ENCODE data around the gene RAB11FIP3. TPM values are rescaled to one million over a fixed set of nuclear protein-coding genes. Genes with fewer than 3 reads are reported as not detected.

The RAB11FIP3 gene
- polyA plus RNA-seq, 4 donors = 72.7 to 100 (median 91.3) TPM

GRCh38 chr16:526181-527014 lies 100.9 kb downstream of the RAB11FIP3 start:
- peak in 1 of 4 donors; percentile 44 for DNase-seq (ENCODE audit: low read depth in 4 of 4, low spot score in 3 of 4)

GRCh38 chr16:527015-527903 lies 101.8 kb downstream of the RAB11FIP3 start, which contains the start of gene CAPN15:
CAPN15 (plus strand) TSS chr16:527712; CDS start chr16:546839, 19,127 bp downstream.
- DNase-seq (ENCODE audit: low read depth in 4 of 4, low spot score in 3 of 4) = peak; percentile 78 to 90 (median 84)

GRCh38 chr16:528111-529011 lies 102.9 kb downstream of the RAB11FIP3 start:
- DNase-seq (ENCODE audit: low read depth in 4 of 4, low spot score in 3 of 4) = no peak

- no peak for DNase-seq (ENCODE audit: low read depth in 4 of 4, low spot score in 3 of 4)
These were observed 103.6 kb downstream of the RAB11FIP3 start for GRCh38 chr16:529012-529575.

- no peak for DNase-seq (ENCODE audit: low read depth in 4 of 4, low spot score in 3 of 4)
These were observed 104.8 kb downstream of the RAB11FIP3 start for GRCh38 chr16:530111-530817.

GRCh38 chr16:531494-532125 lies 106.2 kb downstream of the RAB11FIP3 start:
- DNase-seq (ENCODE audit: low read depth in 4 of 4, low spot score in 3 of 4) = no peak

GRCh38 chr16:533391-534123 lies 108.1 kb downstream of the RAB11FIP3 start:
- DNase-seq (ENCODE audit: low read depth in 4 of 4, low spot score in 3 of 4) = no peak

- no peak for DNase-seq (ENCODE audit: low read depth in 4 of 4, low spot score in 3 of 4)
These were observed 108.7 kb downstream of the RAB11FIP3 start for GRCh38 chr16:534135-534534.

- DNase-seq (ENCODE audit: low read depth in 4 of 4, low spot score in 3 of 4) = no peak
These were observed 109.5 kb downstream of the RAB11FIP3 start for GRCh38 chr16:534856-535445.

- no peak for DNase-seq (ENCODE audit: low read depth in 4 of 4, low spot score in 3 of 4)
These were observed 110.3 kb downstream of the RAB11FIP3 start for GRCh38 chr16:535446-536405.

GRCh38 chr16:536746-537145 lies 111.3 kb downstream of the RAB11FIP3 start:
- no peak for DNase-seq (ENCODE audit: low read depth in 4 of 4, low spot score in 3 of 4)

- DNase-seq (ENCODE audit: low read depth in 4 of 4, low spot score in 3 of 4) = no peak
These were observed 112.2 kb downstream of the RAB11FIP3 start for GRCh38 chr16:537415-538335.

- no peak for DNase-seq (ENCODE audit: low read depth in 4 of 4, low spot score in 3 of 4)
These were observed 114.6 kb downstream of the RAB11FIP3 start for GRCh38 chr16:539901-540530.

GRCh38 chr16:540645-541340 lies 115.3 kb downstream of the RAB11FIP3 start:
- DNase-seq (ENCODE audit: low read depth in 4 of 4, low spot score in 3 of 4) = no peak

Measured in right renal pelvis (tissue), 4 donors.